Left forelimb (tissue), 1 donor: ENCODE results near the gene PLXNB2.

Experiments
- DNase-seq: peaks from one replicate; pipeline ENCODE4 v3.0.0-alpha.2; 2018; ENCODE audit warnings: low spot score

PLXNB2 gene

GRCh38 chr22:50312371-50312770, 4.9 kb upstream of the PLXNB2 start:
- DNase-seq: no peak

DNA sequence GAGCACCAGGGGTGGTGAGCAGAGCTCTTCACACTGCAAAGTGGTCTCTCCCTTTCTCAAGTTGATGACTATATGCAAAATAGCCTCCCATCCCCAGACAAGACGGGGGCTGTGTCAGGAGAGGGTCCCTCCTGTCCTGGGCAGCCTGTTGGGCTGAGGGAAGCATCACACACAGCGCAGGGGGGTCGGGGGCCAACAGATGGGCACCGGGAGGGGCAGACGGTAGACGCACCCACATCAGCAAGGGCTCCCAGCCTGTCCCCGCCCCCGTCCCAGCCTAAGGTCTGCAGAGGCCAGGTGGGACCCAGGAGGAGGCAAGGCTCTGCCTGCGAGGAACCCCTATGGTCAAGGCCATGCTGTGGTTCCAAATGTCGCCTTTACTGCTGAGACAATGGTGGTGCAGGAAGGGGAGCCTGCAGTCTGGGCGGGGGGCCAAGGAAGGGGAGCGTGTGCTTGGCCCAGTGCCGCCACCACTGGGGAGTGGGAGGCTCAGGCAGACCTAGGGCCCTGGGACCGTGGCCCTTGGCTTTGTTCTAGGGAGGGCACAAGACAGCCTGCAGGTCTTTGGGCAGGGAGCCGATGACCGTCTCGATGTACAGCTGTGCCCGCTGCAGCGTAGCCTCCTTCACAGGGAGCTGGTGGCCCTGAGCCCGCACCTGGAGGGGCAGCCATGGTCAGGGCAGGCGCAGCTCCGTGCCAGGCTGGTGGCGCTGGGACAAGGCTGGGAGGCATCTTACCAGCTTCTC, 4.3 kb upstream of the PLXNB2 start:
- no peak for DNase-seq

DNA sequence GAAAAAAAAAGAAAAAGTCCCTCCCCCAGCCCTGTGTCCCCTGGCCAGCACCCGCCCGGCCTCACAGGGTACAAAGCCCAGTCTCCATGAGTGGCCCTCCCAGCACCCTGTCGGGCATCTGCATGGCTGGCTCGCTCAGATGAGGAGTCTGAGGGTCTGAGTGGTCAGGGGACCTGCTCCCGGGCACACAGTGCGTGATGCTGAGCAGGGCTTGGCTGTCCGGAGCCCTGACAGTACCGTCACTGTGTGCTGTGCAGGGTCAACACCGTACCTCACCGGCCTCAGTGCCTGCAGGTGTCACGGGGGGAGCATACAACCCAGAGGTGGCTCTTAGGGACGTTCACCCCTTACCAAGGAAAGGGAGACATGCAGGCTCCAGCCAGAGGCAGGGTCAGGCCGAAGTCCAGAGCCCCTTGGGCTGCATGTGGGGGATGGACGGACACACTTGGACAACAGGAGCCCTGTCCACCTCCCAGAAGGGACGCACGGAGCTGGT, 3.6 kb upstream of the PLXNB2 start:
- DNase-seq: no peak

DNA sequence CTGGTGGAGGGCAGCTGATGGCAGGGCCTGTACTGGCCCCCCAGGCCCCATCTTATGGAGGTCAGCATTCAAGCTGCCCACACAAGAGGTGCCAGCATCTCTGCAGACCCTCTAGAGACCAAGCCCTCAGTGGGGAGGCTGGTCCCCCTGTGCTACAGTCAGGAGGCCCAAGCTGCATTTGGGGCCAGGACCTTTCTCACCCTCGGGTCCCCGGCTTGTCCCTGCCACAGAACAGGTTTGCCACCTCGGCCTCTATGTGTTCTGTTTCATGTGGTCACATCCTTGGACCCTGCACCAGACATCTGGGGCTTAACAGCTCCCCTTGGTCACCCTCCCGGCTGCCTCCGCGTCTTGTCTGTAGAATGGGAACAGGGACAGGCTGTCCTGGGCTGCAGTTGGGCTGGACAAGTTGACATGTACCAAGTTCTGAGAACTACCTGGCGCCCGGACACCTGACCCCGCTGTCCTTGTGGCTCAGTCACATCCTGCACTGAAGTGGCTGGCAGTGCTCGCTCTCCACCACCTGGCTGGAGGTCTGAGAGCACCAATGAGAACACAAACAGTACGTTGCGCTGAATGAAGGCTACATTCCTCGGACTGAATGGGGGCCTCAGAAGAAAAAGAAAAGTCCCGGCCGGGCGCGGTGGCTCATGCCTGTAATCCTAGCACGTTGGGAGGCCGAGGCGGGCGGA, 2.7 kb upstream of the PLXNB2 start:
- peak; percentile 64 for DNase-seq

- DNase-seq: peak; percentile 64
Observed at GRCh38 chr22:50309601-50309991, 2.1 kb upstream of the PLXNB2 start.

- no peak for DNase-seq
Observed at GRCh38 chr22:50308986-50309600, 1.6 kb upstream of the PLXNB2 start.

DNA sequence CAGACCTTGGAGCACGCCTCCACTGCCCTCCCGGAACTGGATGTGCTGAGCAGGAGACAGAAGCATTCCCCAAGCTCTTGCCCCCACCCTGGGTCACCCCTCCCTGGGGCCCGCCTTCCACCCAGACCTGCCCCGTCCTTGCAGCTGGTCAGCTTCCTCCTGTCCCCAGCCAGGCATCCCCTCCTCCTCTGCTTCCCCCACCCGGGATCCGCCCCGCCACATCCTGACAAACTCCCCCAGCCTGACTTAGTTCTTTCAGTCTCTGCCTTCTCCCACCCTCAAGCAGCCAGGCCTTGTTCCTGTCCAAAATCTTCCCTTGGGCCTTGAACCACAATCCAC, 1.1 kb upstream of the PLXNB2 start:
- DNase-seq: no peak

GRCh38 chr22:50307890-50308596, 597 bp upstream of the PLXNB2 start:
- DNase-seq: no peak

GRCh38 chr22:50305923-50306566, 1.4 kb downstream of the PLXNB2 start:
- DNase-seq: peak; percentile 84

GRCh38 chr22:50305393-50305922, 2.0 kb downstream of the PLXNB2 start:
- no peak for DNase-seq

GRCh38 chr22:50304528-50305392, 2.7 kb downstream of the PLXNB2 start:
- DNase-seq: no peak

GRCh38 chr22:50303848-50304527, 3.5 kb downstream of the PLXNB2 start:
- no peak for DNase-seq

- no peak for DNase-seq
Observed at GRCh38 chr22:50303515-50303847, 4.0 kb downstream of the PLXNB2 start.

- DNase-seq: no peak
Observed at GRCh38 chr22:50302564-50302963, 4.9 kb downstream of the PLXNB2 start.

DNA sequence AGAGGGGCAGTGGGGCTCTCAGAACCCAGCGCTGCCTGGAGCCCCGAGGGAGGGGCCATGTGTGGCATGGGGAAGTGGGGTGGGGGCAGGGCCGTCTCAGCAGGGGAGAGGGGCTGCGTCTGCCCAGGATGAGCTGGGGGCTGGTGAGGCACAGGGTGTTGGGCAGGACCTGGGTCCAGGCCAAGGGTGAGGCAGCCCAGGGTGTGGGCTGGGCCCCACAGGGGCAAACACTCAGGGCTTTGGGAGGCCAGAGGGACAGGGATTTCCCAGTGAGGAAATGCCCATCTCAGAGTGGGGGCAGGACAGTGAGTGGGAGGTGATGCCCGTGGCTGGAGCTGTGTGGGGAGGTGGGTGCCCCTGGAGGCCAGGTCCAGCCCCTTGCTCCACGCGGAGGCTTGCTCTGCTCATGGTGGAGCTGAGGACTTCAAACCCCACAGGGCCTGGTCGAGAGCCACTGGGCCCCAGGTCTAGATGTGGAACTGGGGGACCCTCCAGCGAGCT, 5.4 kb downstream of the PLXNB2 start:
- no peak for DNase-seq

DNA sequence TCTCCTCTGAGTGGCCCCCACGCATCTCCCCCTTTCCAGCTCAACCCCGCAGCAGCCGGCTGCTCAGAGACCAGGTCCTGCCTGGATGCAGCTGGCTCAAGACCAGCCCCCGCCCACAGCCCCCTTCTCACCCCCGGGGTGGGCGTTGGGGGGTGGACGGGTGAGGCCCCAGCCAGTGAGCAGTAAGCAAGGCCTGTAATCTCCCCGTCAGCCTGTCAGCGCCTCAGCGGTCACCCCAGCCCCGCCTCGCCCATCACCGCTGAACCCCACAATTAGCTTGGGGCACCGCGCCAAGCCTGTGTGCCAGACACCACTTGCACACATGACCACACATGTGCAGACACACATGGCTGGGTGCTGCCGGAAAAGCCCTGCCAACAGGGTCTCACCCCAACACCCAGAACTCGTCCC, 5.9 kb downstream of the PLXNB2 start:
- DNase-seq: no peak

- DNase-seq: no peak
Observed at GRCh38 chr22:50300620-50301257, 6.7 kb downstream of the PLXNB2 start.

GRCh38 chr22:50299785-50300619, 7.4 kb downstream of the PLXNB2 start:
- DNase-seq: no peak
